MM.1S (cell line): Measurements from ENCODE around the gene PLEKHA3.

Source experiments
- DNase-seq: peaks from one replicate; pipeline ENCODE4 v3.0.0-alpha.2; 2015
- H2AFZ ChIP-seq: fragments of 300-600 bp; sonication (generic); 2 replicates; pipeline ENCODE4 v1.6.0; 2016; ENCODE audit warnings: antibody characterized with exemption, low read length
- H3F3A ChIP-seq: fragments of 300-600 bp; sonication (generic); 2 replicates; pipeline ENCODE4 v1.6.1; 2016; ENCODE audit warnings: mild to moderate bottlenecking, antibody characterized with exemption, low read length, moderate library complexity, mixed read lengths; ENCODE audit not compliant: insufficient read depth
- H3K27ac ChIP-seq: fragments of 300-600 bp; sonication (generic); 2 replicates; pipeline ENCODE4 v1.5.1; 2016; ENCODE audit warnings: mild to moderate bottlenecking, low read length
- H3K27me3 ChIP-seq: fragments of 300-600 bp; sonication (generic); replicated peaks from 2 replicates; pipeline ENCODE4 v1.6.0; 2016; ENCODE audit warnings: low read length; ENCODE audit not compliant: insufficient read depth
- H3K36me3 ChIP-seq: fragments of 300-600 bp; sonication (generic); replicated peaks from 2 replicates; pipeline ENCODE4 v1.6.1; 2016; ENCODE audit warnings: mild to moderate bottlenecking, low read length, mixed read lengths; ENCODE audit not compliant: insufficient read depth
- H3K4me1 ChIP-seq: fragments of 300-600 bp; sonication (generic); 2 replicates; pipeline ENCODE4 v1.6.1; 2016; ENCODE audit warnings: low read length, mixed read lengths
- H3K4me2 ChIP-seq: fragments of 300-600 bp; sonication (generic); 2 replicates; pipeline ENCODE4 v1.6.0; 2016; ENCODE audit warnings: low read depth, low read length
- H3K4me3 ChIP-seq: fragments of 300-600 bp; sonication (generic); 2 replicates; pipeline ENCODE4 v1.5.1; 2016; ENCODE audit warnings: low read length, mixed read lengths
- H3K79me2 ChIP-seq: fragments of 300-600 bp; sonication (generic); 2 replicates; pipeline ENCODE4 v1.6.1; 2016; ENCODE audit warnings: mixed run types, low read length, mixed read lengths
- H3K9ac ChIP-seq: fragments of 300-600 bp; sonication (generic); 2 replicates; pipeline ENCODE4 v1.6.1; 2016; ENCODE audit warnings: low read length, mixed read lengths
- H3K9me2 ChIP-seq: fragments of 300-600 bp; sonication (generic); replicated peaks from 2 replicates; pipeline ENCODE4 v1.6.1; 2016; ENCODE audit warnings: mild to moderate bottlenecking, low read length, mixed read lengths; ENCODE audit not compliant: insufficient read depth
- H3K9me3 ChIP-seq: fragments of 300-600 bp; sonication (generic); replicated peaks from 2 replicates; pipeline ENCODE4 v1.6.1; 2016; ENCODE audit warnings: mild to moderate bottlenecking, low read length, mixed read lengths; ENCODE audit not compliant: insufficient read depth
- H4K20me1 ChIP-seq: fragments of 300-600 bp; sonication (generic); 2 replicates; pipeline ENCODE4 v1.6.1; 2016; ENCODE audit warnings: mild to moderate bottlenecking, low read length, moderate library complexity, mixed read lengths; ENCODE audit not compliant: insufficient read depth
- EZH2 ChIP-seq: fragments of 300-600 bp; sonication (generic); optimal IDR thresholded peaks from 2 replicates; pipeline ENCODE3; 2017; ENCODE audit warnings: low read depth, mild to moderate bottlenecking, antibody characterized with exemption, low read length, mixed read lengths
- EZH2phosphoT487 ChIP-seq: fragments of 300-600 bp; sonication (generic); IDR thresholded peaks from 2 replicates; pipeline ENCODE4 v1.6.1; 2018; ENCODE audit warnings: antibody characterized with exemption, low read length
- TF ChIP-seq, protein P1 (sequence below): fragments of 300-600 bp; sonication (generic); IDR thresholded peaks from 2 replicates; pipeline ENCODE4 v1.5.1; 2016; ENCODE audit warnings: antibody characterized with exemption, low read length, mixed read lengths

The PLEKHA3 gene

GRCh38 chr2:178506101-178506500 lies 25.8 kb downstream of the PLEKHA3 start:
- Histone ChIP-seq H3F3A (no peaks in the 10 kb centered on the region), H3K4me2 (no peak overlapping the region), H3K79me2 (no peaks in the 10 kb centered on the region), H3K4me1 (no peaks in the 10 kb centered on the region), H3K36me3 (peaks cover 13% of the 10 kb centered on the region), H3K27ac (no peak overlapping the region), H2AFZ (no peak overlapping the region), H3K9ac (no peak overlapping the region), H3K9me2 (no peaks in the 10 kb centered on the region), H3K9me3 (no peaks in the 10 kb centered on the region), H3K27me3 (no peaks in the 10 kb centered on the region), H4K20me1 (no peaks in the 10 kb centered on the region), H3K4me3 (no peak overlapping the region)
- no peak for DNase-seq
- no peak for TF ChIP-seq EZH2phosphoT487
- TF ChIP-seq EZH2: no peak
- TF ChIP-seq, protein P1, sequence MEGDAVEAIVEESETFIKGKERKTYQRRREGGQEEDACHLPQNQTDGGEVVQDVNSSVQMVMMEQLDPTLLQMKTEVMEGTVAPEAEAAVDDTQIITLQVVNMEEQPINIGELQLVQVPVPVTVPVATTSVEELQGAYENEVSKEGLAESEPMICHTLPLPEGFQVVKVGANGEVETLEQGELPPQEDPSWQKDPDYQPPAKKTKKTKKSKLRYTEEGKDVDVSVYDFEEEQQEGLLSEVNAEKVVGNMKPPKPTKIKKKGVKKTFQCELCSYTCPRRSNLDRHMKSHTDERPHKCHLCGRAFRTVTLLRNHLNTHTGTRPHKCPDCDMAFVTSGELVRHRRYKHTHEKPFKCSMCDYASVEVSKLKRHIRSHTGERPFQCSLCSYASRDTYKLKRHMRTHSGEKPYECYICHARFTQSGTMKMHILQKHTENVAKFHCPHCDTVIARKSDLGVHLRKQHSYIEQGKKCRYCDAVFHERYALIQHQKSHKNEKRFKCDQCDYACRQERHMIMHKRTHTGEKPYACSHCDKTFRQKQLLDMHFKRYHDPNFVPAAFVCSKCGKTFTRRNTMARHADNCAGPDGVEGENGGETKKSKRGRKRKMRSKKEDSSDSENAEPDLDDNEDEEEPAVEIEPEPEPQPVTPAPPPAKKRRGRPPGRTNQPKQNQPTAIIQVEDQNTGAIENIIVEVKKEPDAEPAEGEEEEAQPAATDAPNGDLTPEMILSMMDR: no peak

DNA sequence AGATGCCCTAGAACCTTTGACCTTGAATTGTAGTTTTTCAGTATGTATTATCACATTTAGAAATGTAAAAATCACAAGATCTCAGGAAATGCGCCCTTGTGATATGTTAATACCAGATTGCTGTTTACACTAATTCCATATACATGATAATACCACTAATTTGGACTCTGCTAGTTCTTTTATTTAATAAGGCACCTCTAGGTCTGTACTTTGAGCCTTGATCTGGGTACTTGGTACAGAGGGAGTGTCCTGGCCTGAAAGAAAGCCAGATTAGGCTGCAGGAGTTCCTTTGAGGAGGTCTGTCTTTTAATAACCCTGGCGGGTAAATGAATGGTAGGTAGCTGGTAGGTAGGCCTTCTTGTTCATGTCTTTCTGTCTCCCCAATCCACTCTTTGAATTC lies 26.3 kb downstream of the PLEKHA3 start:
- Histone ChIP-seq H3K9ac (no peak overlapping the region), H3K27me3 (no peaks in the 10 kb centered on the region), H3K27ac (no peak overlapping the region), H4K20me1 (no peaks in the 10 kb centered on the region), H3K79me2 (no peaks in the 10 kb centered on the region), H2AFZ (no peak overlapping the region), H3K36me3 (peaks cover 13% of the 10 kb centered on the region), H3K4me2 (no peak overlapping the region), H3K4me3 (no peak overlapping the region), H3K9me3 (no peaks in the 10 kb centered on the region), H3K9me2 (no peaks in the 10 kb centered on the region), H3F3A (no peaks in the 10 kb centered on the region), H3K4me1 (no peaks in the 10 kb centered on the region)
- TF ChIP-seq, protein P1: no peak
- TF ChIP-seq EZH2phosphoT487 (no peak), EZH2 (no peak)
- no peak for DNase-seq

- Histone ChIP-seq H3K4me1 (no peaks in the 10 kb centered on the region), H3K27me3 (no peaks in the 10 kb centered on the region), H3K9me2 (no peaks in the 10 kb centered on the region), H2AFZ (no peak overlapping the region), H3K4me2 (no peak overlapping the region), H3K36me3 (peaks cover 9% of the 10 kb centered on the region), H3K27ac (no peak overlapping the region), H4K20me1 (no peaks in the 10 kb centered on the region), H3F3A (no peaks in the 10 kb centered on the region), H3K79me2 (no peaks in the 10 kb centered on the region), H3K9me3 (no peaks in the 10 kb centered on the region), H3K9ac (no peak overlapping the region), H3K4me3 (no peak overlapping the region)
- DNase-seq: no peak
- TF ChIP-seq EZH2 (no peak), EZH2phosphoT487 (no peak)
- TF ChIP-seq, protein P1: no peak
These were observed 26.7 kb downstream of the PLEKHA3 start for GRCh38 chr2:178506949-178507348.

- no peak for DNase-seq
- H3K4me1 ChIP-seq: no peaks in the 10 kb centered on the region
- H3K9ac ChIP-seq: no peak overlapping the region
- no peaks in the 10 kb centered on the region for H3K9me3 ChIP-seq
- no peak overlapping the region for H3K27ac ChIP-seq
- no peaks in the 10 kb centered on the region for H3K79me2 ChIP-seq
- no peaks in the 10 kb centered on the region for H3K27me3 ChIP-seq
- H3K9me2 ChIP-seq: no peaks in the 10 kb centered on the region
- H3F3A ChIP-seq: no peaks in the 10 kb centered on the region
- TF ChIP-seq, protein P1: no peak
- no peaks in the 10 kb centered on the region for H4K20me1 ChIP-seq
- H3K4me2 ChIP-seq: no peak overlapping the region
- H3K4me3 ChIP-seq: no peak overlapping the region
- H2AFZ ChIP-seq: no peak overlapping the region
- no peaks in the 10 kb centered on the region; the same call in 1 of the 2 replicates for H3K36me3 ChIP-seq
These were observed 28.4 kb downstream of the PLEKHA3 start for GRCh38 chr2:178508646-178509045.
